CD4-positive, alpha-beta T cell treated with Interleukin-17A for 4 hours (primary cell): Measurements from ENCODE around the gene PIKFYVE.
"Not testable (repeated sequence)": the region's sequence is repeated elsewhere in the genome, so short reads cannot be mapped to it uniquely, and the experiment has no call there.

Source experiments
- DNase-seq: peaks from one replicate; pipeline ENCODE4 v3.0.0-alpha.2; 2020; ENCODE audit warnings: mixed read lengths

The PIKFYVE gene

GRCh38 chr2:208306291-208306690 lies 40.2 kb downstream of the PIKFYVE start:
- no peak for DNase-seq

GRCh38 chr2:208311321-208311720 lies 45.3 kb downstream of the PIKFYVE start:
- DNase-seq = no peak

GRCh38 chr2:208311954-208312353 lies 45.9 kb downstream of the PIKFYVE start:
- DNase-seq = no peak

GRCh38 chr2:208315081-208315788 lies 49.2 kb downstream of the PIKFYVE start:
- DNase-seq = no peak

- DNase-seq = no peak
These were observed 52.1 kb downstream of the PIKFYVE start for GRCh38 chr2:208318127-208318526.

- DNase-seq = no peak
These were observed 53.3 kb downstream of the PIKFYVE start for GRCh38 chr2:208319391-208319790.

GRCh38 chr2:208320686-208321085 lies 54.6 kb downstream of the PIKFYVE start:
- no peak for DNase-seq

GRCh38 chr2:208326016-208326415 lies 60.0 kb downstream of the PIKFYVE start:
- no peak for DNase-seq

GRCh38 chr2:208329485-208329884 lies 63.4 kb downstream of the PIKFYVE start:
- no peak for DNase-seq

- DNase-seq = no peak
These were observed 68.2 kb downstream of the PIKFYVE start for GRCh38 chr2:208334230-208334629.

- no peak for DNase-seq
These were observed 80.7 kb downstream of the PIKFYVE start for GRCh38 chr2:208346756-208347155.

- no peak for DNase-seq
These were observed 84.6 kb downstream of the PIKFYVE start for GRCh38 chr2:208350610-208351009.

GRCh38 chr2:208352644-208353567 lies 86.9 kb downstream of the PIKFYVE start:
- DNase-seq = no peak

- DNase-seq = no peak
These were observed 88.9 kb downstream of the PIKFYVE start for GRCh38 chr2:208354964-208355381.

- not testable (repeated sequence) for DNase-seq
These were observed 90.4 kb downstream of the PIKFYVE start for GRCh38 chr2:208356420-208356819.

- DNase-seq = no peak
These were observed 91.0 kb downstream of the PIKFYVE start for GRCh38 chr2:208356846-208357574.

GRCh38 chr2:208358758-208359631 lies 92.9 kb downstream of the PIKFYVE start:
- DNase-seq = no peak

- DNase-seq = no peak
These were observed 93.6 kb downstream of the PIKFYVE start for GRCh38 chr2:208359632-208359986.

GRCh38 chr2:208360259-208361076 lies 94.4 kb downstream of the PIKFYVE start:
- no peak for DNase-seq

GRCh38 chr2:208361077-208361441 lies 95.0 kb downstream of the PIKFYVE start:
- no peak for DNase-seq

- no peak for DNase-seq
These were observed 97.4 kb downstream of the PIKFYVE start for GRCh38 chr2:208363485-208363884.
